ENCODE measurements around the gene GPR62.

Gene GPR62

DNA sequence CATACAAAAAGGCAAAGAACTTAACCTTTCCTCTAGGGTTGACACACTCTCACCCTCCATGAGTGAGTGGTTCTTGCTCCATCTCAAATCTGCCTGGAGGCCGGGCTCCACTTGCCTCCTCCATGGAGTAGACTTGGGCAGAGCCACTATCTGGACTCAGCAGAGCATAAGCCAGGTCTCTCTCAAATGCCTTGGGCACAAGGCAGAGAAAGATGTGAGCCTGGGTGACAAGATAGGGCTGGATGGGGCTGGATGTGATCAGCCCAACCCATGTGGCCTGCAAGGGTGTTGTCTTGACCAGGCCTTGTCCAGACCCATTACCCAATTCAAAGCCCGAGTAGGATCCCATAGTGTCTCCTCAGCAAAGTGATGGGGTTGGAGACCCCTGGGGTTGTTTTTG lies 44.7 kb downstream of the GPR62 start:
- no peak overlapping the region for H3K4me2 ChIP-seq (ENCODE audit: insufficient read depth, low read length)

DNA sequence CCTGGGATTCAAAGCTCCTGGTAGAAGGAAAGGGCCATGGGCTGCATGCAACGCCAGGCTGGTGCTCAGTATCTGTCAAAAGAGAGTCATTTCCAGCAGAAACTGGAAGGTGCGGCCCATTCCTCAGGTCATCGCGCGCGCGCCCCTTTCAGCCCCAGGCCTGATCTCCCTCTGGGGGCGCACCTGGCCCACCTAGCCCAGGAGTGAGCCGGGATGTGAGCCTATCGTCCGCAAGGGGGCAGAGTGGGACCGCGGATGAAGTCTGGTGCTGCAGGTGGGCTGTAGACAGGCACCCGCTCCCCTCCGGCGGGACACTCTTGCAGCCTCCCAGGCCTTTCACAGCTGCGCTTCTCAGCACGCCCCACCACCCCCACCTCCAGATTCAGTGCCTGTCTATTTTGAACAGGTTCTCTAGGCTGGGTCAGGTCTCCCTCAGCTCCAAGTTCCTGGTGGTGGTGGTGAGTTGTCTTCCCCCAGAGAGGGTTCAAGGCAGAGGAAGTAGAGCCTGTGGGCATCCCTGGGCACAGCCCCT lies 46.3 kb downstream of the GPR62 start:
- ATAC-seq (ENCODE audit: insufficient read depth, low read depth) (peak; percentile 97), DNase-seq (peak; percentile 88)
- H3K4me2 ChIP-seq (ENCODE audit: insufficient read depth, low read length): peak overlapping the region; percentile 35; the same call in 1 of the 2 replicates
- no peaks in the 10 kb centered on the region for H3K36me3 ChIP-seq (ENCODE audit: insufficient read depth, low read length)
- peaks cover 21% of the 10 kb centered on the region for H3K4me1 ChIP-seq (ENCODE audit: insufficient read depth, low read length)
- H3K4me3 ChIP-seq (ENCODE audit: low read depth in 1 of 2, low read length in 2 of 2): no peak overlapping the region
- H3K9me3 ChIP-seq (ENCODE audit: insufficient read depth, low read length, severe bottlenecking): no peaks in the 10 kb centered on the region
- peak overlapping the region; percentile 53; the same call in 1 of the 2 replicates for H2AFZ ChIP-seq (ENCODE audit: low read depth, low read length)
- no peaks in the 10 kb centered on the region for H3K27me3 ChIP-seq (ENCODE audit: insufficient read depth, low read length, poor library complexity)
- H3K27ac ChIP-seq (ENCODE audit: low read length): no peak overlapping the region
- TF ChIP-seq, protein P1, sequence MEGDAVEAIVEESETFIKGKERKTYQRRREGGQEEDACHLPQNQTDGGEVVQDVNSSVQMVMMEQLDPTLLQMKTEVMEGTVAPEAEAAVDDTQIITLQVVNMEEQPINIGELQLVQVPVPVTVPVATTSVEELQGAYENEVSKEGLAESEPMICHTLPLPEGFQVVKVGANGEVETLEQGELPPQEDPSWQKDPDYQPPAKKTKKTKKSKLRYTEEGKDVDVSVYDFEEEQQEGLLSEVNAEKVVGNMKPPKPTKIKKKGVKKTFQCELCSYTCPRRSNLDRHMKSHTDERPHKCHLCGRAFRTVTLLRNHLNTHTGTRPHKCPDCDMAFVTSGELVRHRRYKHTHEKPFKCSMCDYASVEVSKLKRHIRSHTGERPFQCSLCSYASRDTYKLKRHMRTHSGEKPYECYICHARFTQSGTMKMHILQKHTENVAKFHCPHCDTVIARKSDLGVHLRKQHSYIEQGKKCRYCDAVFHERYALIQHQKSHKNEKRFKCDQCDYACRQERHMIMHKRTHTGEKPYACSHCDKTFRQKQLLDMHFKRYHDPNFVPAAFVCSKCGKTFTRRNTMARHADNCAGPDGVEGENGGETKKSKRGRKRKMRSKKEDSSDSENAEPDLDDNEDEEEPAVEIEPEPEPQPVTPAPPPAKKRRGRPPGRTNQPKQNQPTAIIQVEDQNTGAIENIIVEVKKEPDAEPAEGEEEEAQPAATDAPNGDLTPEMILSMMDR (IDR thresholded peaks at IDR 0.05; ENCODE audit: borderline replicate concordance, extremely low read depth, low read length, poor library complexity, severe bottlenecking): peak; percentile 99
- no peak for TF ChIP-seq EZH2 (IDR thresholded peaks at IDR 0.05; ENCODE audit: borderline replicate concordance, low read depth, low read length, severe bottlenecking)
- no peak overlapping the region for H3K9ac ChIP-seq (ENCODE audit: low read depth, low read length)
- no peaks in the 10 kb centered on the region for H3K79me2 ChIP-seq (ENCODE audit: insufficient read depth, low read length)
- no peaks in the 10 kb centered on the region for H4K20me1 ChIP-seq (ENCODE audit: insufficient read depth, low read length)

More for the DNA sequence above, 44.7 kb downstream of the GPR62 start:
- Histone ChIP-seq H3K4me3 (ENCODE audit: low read depth in 1 of 2, low read length in 2 of 2) (no peak overlapping the region), H2AFZ (ENCODE audit: low read depth, low read length) (no peak overlapping the region), H3K27ac (ENCODE audit: low read length) (no peak overlapping the region), H3K4me1 (ENCODE audit: insufficient read depth, low read length) (peaks cover 16% of the 10 kb centered on the region), H3K79me2 (ENCODE audit: insufficient read depth, low read length) (peaks cover 9% of the 10 kb centered on the region), H3K9me3 (ENCODE audit: insufficient read depth, low read length, severe bottlenecking) (no peaks in the 10 kb centered on the region), H3K9ac (ENCODE audit: low read depth, low read length) (no peak overlapping the region), H3K36me3 (ENCODE audit: insufficient read depth, low read length) (peaks cover 8% of the 10 kb centered on the region), H3K27me3 (ENCODE audit: insufficient read depth, low read length, poor library complexity) (no peaks in the 10 kb centered on the region), H4K20me1 (ENCODE audit: insufficient read depth, low read length) (no peaks in the 10 kb centered on the region)
- TF ChIP-seq, protein P1 (IDR thresholded peaks at IDR 0.05; ENCODE audit: borderline replicate concordance, extremely low read depth, low read length, poor library complexity, severe bottlenecking): no peak
- TF ChIP-seq EZH2 (IDR thresholded peaks at IDR 0.05; ENCODE audit: borderline replicate concordance, low read depth, low read length, severe bottlenecking): no peak
- DNase-seq (no peak), ATAC-seq (ENCODE audit: insufficient read depth, low read depth) (no peak)

DNA sequence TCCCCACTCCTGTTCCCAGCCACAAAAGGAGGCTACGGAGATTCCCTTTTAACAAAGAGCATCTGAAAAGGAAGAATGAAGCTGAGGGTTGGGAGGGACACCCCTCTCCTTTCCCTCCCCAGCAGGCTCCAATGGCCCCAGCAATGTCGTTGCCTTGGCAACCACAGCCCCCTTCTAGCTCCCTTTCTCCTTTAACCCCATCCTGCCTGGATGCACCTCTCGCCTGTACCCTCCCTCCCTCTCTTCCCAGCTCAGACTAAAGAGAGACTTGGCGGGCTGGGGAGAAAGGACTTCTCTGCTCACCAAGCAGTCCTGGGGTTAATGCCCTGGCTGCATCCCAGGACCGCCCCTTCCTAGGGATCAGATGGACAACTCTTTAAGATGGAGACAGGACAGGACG lies 47.6 kb downstream of the GPR62 start:
- Histone ChIP-seq H2AFZ (ENCODE audit: low read depth, low read length) (no peak overlapping the region), H3K4me3 (ENCODE audit: low read depth in 1 of 2, low read length in 2 of 2) (no peak overlapping the region), H3K9me3 (ENCODE audit: insufficient read depth, low read length, severe bottlenecking) (no peaks in the 10 kb centered on the region), H3K4me1 (ENCODE audit: insufficient read depth, low read length) (peaks cover 21% of the 10 kb centered on the region), H3K79me2 (ENCODE audit: insufficient read depth, low read length) (no peaks in the 10 kb centered on the region), H3K27me3 (ENCODE audit: insufficient read depth, low read length, poor library complexity) (no peaks in the 10 kb centered on the region), H3K27ac (ENCODE audit: low read length) (no peak overlapping the region), H4K20me1 (ENCODE audit: insufficient read depth, low read length) (no peaks in the 10 kb centered on the region), H3K36me3 (ENCODE audit: insufficient read depth, low read length) (no peaks in the 10 kb centered on the region), H3K9ac (ENCODE audit: low read depth, low read length) (no peak overlapping the region), H3K4me2 (ENCODE audit: insufficient read depth, low read length) (no peak overlapping the region)
- no peak for TF ChIP-seq EZH2 (IDR thresholded peaks at IDR 0.05; ENCODE audit: borderline replicate concordance, low read depth, low read length, severe bottlenecking)
- TF ChIP-seq, protein P1 (IDR thresholded peaks at IDR 0.05; ENCODE audit: borderline replicate concordance, extremely low read depth, low read length, poor library complexity, severe bottlenecking): no peak
- DNase-seq: no peak
- ATAC-seq (ENCODE audit: insufficient read depth, low read depth): no peak

Measured in DND-41 (cell line).